HepG2 (cell line): Measurements from ENCODE around the gene NLGN3. TPM values are rescaled to one million over a fixed set of nuclear protein-coding genes. Genes with fewer than 3 reads are reported as not detected.

Source experiments
- ATAC-seq: fragments of 200-7000 bp; cut with Tn5 transposase; 3 replicates; pipeline ENCODE4 v1.9.1; 2020; ENCODE audit warnings: mild to moderate bottlenecking, moderate library complexity
- BruUV-seq: library from RNA; stranded (reverse); fragments of 400-500 nt; replicated peaks from 2 replicates; lab custom pipeline; 2021; lab: Mats Ljungman, UMichigan
- CTCF ChIA-PET: fragments of 300-600 bp; formaldehyde crosslinking; extraction: SDS; loops from one replicate; lab custom pipeline; 2021; ENCODE audit warnings: low total read pairs, inconsistent platforms, low intra/inter-chr PET ratio; lab: Yijun Ruan, JAX
- POLR2A ChIA-PET: fragments of 350-600 bp; sonication (Branson Sonifier 250); formaldehyde crosslinking; loops from one replicate; lab custom pipeline; 2020; ENCODE audit warnings: antibody characterized with exemption, inconsistent platforms; lab: Yijun Ruan, JAX
- DNase-seq: peaks from one replicate; pipeline ENCODE4 v3.0.0-alpha.2; 2015; ENCODE audit warnings: low spot score
- FAIRE-seq: peaks from 3 replicates; lab custom pipeline; 2011; peaks lifted over from hg19 to GRCh38; lab: Jason Lieb, UNC
- H2AFZ ChIP-seq: one replicate; pipeline ENCODE4 v1.6.1; 2011; ENCODE audit warnings: low read length, inconsistent platforms
- H3K27ac ChIP-seq: fragments of 300-600 bp; 3 replicates; pipeline ENCODE4 v1.8.0; 2011; ENCODE audit warnings: mixed run types, mild to moderate bottlenecking, mixed read lengths, low read length, inconsistent platforms; ENCODE audit not compliant: insufficient read depth; ENCODE audit errors: extremely low read length
- H3K27me3 ChIP-seq, 2 experiments: fragments of 200-600 bp in 1 of 2; 2 replicates in 1 of 2; 3 replicates in 1 of 2; pipeline versions ENCODE4 v1.6.0 to v1.8.0; 2011; ENCODE audit warnings: low read length in 2 of 2, mild to moderate bottlenecking in 2 of 2, moderate library complexity in 2 of 2, inconsistent platforms in 1 of 2; ENCODE audit not compliant: insufficient read depth in 2 of 2, control insufficient read depth in 1 of 2
- H3K36me3 ChIP-seq, 2 experiments: fragments of 200-600 bp in 1 of 2; replicated peaks in 1 of 2; 2 replicates in 1 of 2; 3 replicates in 1 of 2; pipeline versions ENCODE4 v1.5.1 to v1.8.0; 2011; ENCODE audit warnings: low read length in 2 of 2, inconsistent platforms in 1 of 2; ENCODE audit not compliant: insufficient read depth in 2 of 2, control insufficient read depth in 1 of 2
- H3K4me1 ChIP-seq: 2 replicates; pipeline ENCODE4 v1.5.1; 2012; ENCODE audit warnings: low read length, inconsistent platforms; ENCODE audit not compliant: insufficient read depth
- H3K4me2 ChIP-seq: 2 replicates; pipeline ENCODE4 v1.6.0; 2011; ENCODE audit warnings: low read depth, low read length, inconsistent platforms
- H3K4me3 ChIP-seq, 3 experiments: fragments of 200-600 bp in 1 of 3; sonication (generic), shearing (Covaris generic) in 1 of 3; replicated peaks in 1 of 3; 2 replicates each; pipeline ENCODE4 v1.5.1; 2011 to 2016; ENCODE audit warnings: low read length in 3 of 3, inconsistent platforms in 2 of 3, low read depth in 2 of 3, mild to moderate bottlenecking in 2 of 3, control low read depth in 1 of 3, mixed read lengths in 1 of 3; ENCODE audit not compliant: insufficient read depth in 1 of 3
- H3K79me2 ChIP-seq: one replicate; pipeline ENCODE4 v1.6.1; 2011; ENCODE audit warnings: low read length, inconsistent platforms; ENCODE audit not compliant: insufficient read depth
- H3K9ac ChIP-seq: 2 replicates; pipeline ENCODE4 v1.6.0; 2011; ENCODE audit warnings: mild to moderate bottlenecking, low read depth, low read length, inconsistent platforms; ENCODE audit not compliant: insufficient read depth
- H3K9me3 ChIP-seq: 2 replicates; pipeline ENCODE4 v1.5.1; 2012; ENCODE audit warnings: mild to moderate bottlenecking, low read length
- H4K20me1 ChIP-seq: 2 replicates; pipeline ENCODE4 v1.6.0; 2011; ENCODE audit warnings: inconsistent platforms, mild to moderate bottlenecking, low read length, moderate library complexity; ENCODE audit not compliant: insufficient read depth
- CENPX ChIP-seq: sonication (generic); formaldehyde crosslinking; IDR thresholded peaks from 2 replicates; pipeline ENCODE4 v1.9.0; 2021; ENCODE audit warnings: mild to moderate bottlenecking, missing genetic modification reagents, moderate library complexity
- IRF2 ChIP-seq: IDR thresholded peaks from 2 replicates; pipeline ENCODE4 v1.6.1; 2018; ENCODE audit warnings: missing genetic modification reagents, missing compliant biosample characterization
- LRRFIP1 ChIP-seq: sonication (generic); formaldehyde crosslinking; conservative IDR thresholded peaks from 2 replicates; pipeline ENCODE4 v1.4.0; 2020; ENCODE audit warnings: missing genetic modification reagents
- MTA3 ChIP-seq: sonication (generic); formaldehyde crosslinking; IDR thresholded peaks from 2 replicates; pipeline ENCODE4 v1.4.0; 2020; ENCODE audit warnings: missing genetic modification reagents
- MZF1 ChIP-seq: sonication (generic); formaldehyde crosslinking; IDR thresholded peaks from 2 replicates; pipeline ENCODE4 v1.8.1; 2023; ENCODE audit warnings: mild to moderate bottlenecking, missing genetic modification reagents, borderline replicate concordance
- NFRKB ChIP-seq: fragments of 450-650 bp; IDR thresholded peaks from 2 replicates; pipeline ENCODE4 v1.6.1; 2017
- PHF8 ChIP-seq: sonication (generic); formaldehyde crosslinking; IDR thresholded peaks from 2 replicates; pipeline ENCODE4 v1.5.0; 2020; ENCODE audit warnings: missing genetic modification reagents
- TBP ChIP-seq: sonication (generic); formaldehyde crosslinking; IDR thresholded peaks from 2 replicates; pipeline ENCODE4 v1.5.0; 2020; ENCODE audit warnings: missing genetic modification reagents
- THYN1 ChIP-seq: sonication (generic); formaldehyde crosslinking; IDR thresholded peaks from 2 replicates; pipeline ENCODE4 v1.8.1; 2023; ENCODE audit warnings: low read depth, mild to moderate bottlenecking, moderate library complexity, missing genetic modification reagents, borderline replicate concordance
- ZNF747 ChIP-seq: sonication (generic); formaldehyde crosslinking; IDR thresholded peaks from 2 replicates; pipeline ENCODE4 v1.8.1; 2023; ENCODE audit warnings: missing genetic modification reagents, mild to moderate bottlenecking, borderline replicate concordance
- WGBS: methylation state at CpG from one replicate; pipeline ENCODE4 v1.1.6; 2017; ENCODE audit warnings: low lambda C conversion rate; 5-methylcytosine and 5-hydroxymethylcytosine counted together
- in situ Hi-C: cut with HindIII; loops from 2 replicates; pipeline ENCODE4 v1.10.0; 2017; ENCODE audit warnings: low pct_unique_long_range_greater_than_20kb; ENCODE audit not compliant: extremely low pct_ligation_motif_present
- intact Hi-C: fragments of 100-400 bp; cut with micrococcal nuclease; formaldehyde crosslinking; loops from one replicate; pipeline ENCODE4 v1.10.0; 2022; ENCODE audit not compliant: unreplicated experiment
- polyA plus RNA-seq, 8 experiments: library from polyadenylated mRNA; depleted of rRNA in 3 of 8; stranded (reverse) in 7 of 8; unstranded in 1 of 8; fragments of >200 nt; fragmentation: Illumina TruSeq in 4 of 8; extraction: Trizol in 4 of 8; gene quantifications; 2 replicates each; pipeline versions ENCODE4 v1.2.1 to v1.2.3, GENCODE V29; 2011 to 2016; ENCODE audit warnings: low read depth in 4 of 8, missing spikeins in 1 of 8, mixed read lengths in 1 of 8; ENCODE audit not compliant: insufficient read depth in 1 of 8
- total RNA-seq, 5 experiments: library from RNA; depleted of rRNA; stranded (reverse); fragments of >200 nt; fragmentation: Illumina TruSeq; extraction: Trizol; gene quantifications; 2 replicates each; pipeline ENCODE4 v1.2.3, GENCODE V29; 2016; ENCODE audit warnings: low read depth in 1 of 5
- TF ChIP-seq, protein P1 (sequence below): IDR thresholded peaks from 2 replicates; pipeline ENCODE4 v1.6.1; 2016; ENCODE audit warnings: mild to moderate bottlenecking, missing biosample characterization, missing genetic modification reagents
- TF ChIP-seq, protein P2 (sequence below): sonication (generic); formaldehyde crosslinking; IDR thresholded peaks from 2 replicates; pipeline ENCODE4 v1.5.0; 2020; ENCODE audit warnings: missing genetic modification reagents
- TF ChIP-seq, protein P3 (sequence below), 2 experiments: fragments of 450-650 bp in 1 of 2; sonication (generic) in 1 of 2; formaldehyde crosslinking in 1 of 2; IDR thresholded peaks; 2 replicates each; pipeline versions ENCODE4 v1.6.1 to v1.8.0; 2016 to 2022; ENCODE audit warnings: antibody characterized with exemption in 1 of 2, mild to moderate bottlenecking in 1 of 2, missing genetic modification reagents in 1 of 2

The NLGN3 gene
- total and polyA plus RNA-seq, 2 of the 13 experiments (the other 11 are each of a cell fraction or from before 2014, with no cell fraction given) = 0.04 to 0.16 TPM

DNA sequence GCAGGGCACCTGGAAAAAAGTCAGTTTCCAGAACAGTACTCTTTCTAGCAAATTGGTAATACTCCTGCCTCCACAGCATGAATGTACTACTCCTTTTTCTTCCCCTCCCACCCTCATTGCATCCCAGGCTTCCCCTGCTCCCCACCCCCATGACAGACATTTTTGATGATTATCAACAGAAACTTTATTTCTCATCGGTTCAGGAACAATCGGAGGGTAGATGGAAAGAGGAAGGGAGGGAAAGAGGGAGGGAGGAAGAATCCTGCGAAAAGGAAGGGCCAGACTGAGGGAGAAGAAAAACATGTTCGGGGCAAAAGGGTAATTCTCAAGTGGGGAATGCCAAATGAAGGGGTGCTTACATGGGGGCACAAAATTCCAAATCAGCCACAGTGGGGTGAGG lies 37.4 kb upstream of the NLGN3 start:
- no peak overlapping the region for H2AFZ ChIP-seq
- TF ChIP-seq MTA3 (CRISPR knock-in tag) (no peak), IRF2 (no peak), TBP (CRISPR knock-in tag) (no peak), NFRKB (no peak), MZF1 (CRISPR knock-in tag) (no peak), THYN1 (CRISPR knock-in tag) (no peak), PHF8 (no peak), CENPX (CRISPR knock-in tag) (no peak), ZNF747 (no peak), LRRFIP1 (no peak)
- TF ChIP-seq, protein P1, sequence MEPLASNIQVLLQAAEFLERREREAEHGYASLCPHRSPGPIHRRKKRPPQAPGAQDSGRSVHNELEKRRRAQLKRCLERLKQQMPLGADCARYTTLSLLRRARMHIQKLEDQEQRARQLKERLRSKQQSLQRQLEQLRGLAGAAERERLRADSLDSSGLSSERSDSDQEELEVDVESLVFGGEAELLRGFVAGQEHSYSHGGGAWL (CRISPR knock-in tag) = no peak
- TF ChIP-seq, protein P2, sequence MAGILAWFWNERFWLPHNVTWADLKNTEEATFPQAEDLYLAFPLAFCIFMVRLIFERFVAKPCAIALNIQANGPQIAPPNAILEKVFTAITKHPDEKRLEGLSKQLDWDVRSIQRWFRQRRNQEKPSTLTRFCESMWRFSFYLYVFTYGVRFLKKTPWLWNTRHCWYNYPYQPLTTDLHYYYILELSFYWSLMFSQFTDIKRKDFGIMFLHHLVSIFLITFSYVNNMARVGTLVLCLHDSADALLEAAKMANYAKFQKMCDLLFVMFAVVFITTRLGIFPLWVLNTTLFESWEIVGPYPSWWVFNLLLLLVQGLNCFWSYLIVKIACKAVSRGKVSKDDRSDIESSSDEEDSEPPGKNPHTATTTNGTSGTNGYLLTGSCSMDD (CRISPR knock-in tag) = no peak
- TF ChIP-seq, protein P3, sequence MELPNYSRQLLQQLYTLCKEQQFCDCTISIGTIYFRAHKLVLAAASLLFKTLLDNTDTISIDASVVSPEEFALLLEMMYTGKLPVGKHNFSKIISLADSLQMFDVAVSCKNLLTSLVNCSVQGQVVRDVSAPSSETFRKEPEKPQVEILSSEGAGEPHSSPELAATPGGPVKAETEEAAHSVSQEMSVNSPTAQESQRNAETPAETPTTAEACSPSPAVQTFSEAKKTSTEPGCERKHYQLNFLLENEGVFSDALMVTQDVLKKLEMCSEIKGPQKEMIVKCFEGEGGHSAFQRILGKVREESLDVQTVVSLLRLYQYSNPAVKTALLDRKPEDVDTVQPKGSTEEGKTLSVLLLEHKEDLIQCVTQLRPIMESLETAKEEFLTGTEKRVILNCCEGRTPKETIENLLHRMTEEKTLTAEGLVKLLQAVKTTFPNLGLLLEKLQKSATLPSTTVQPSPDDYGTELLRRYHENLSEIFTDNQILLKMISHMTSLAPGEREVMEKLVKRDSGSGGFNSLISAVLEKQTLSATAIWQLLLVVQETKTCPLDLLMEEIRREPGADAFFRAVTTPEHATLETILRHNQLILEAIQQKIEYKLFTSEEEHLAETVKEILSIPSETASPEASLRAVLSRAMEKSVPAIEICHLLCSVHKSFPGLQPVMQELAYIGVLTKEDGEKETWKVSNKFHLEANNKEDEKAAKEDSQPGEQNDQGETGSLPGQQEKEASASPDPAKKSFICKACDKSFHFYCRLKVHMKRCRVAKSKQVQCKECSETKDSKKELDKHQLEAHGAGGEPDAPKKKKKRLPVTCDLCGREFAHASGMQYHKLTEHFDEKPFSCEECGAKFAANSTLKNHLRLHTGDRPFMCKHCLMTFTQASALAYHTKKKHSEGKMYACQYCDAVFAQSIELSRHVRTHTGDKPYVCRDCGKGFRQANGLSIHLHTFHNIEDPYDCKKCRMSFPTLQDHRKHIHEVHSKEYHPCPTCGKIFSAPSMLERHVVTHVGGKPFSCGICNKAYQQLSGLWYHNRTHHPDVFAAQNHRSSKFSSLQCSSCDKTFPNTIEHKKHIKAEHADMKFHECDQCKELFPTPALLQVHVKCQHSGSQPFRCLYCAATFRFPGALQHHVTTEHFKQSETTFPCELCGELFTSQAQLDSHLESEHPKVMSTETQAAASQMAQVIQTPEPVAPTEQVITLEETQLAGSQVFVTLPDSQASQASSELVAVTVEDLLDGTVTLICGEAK (IDR thresholded peaks at IDR 0.05) = no peak
- TF ChIP-seq, protein P3 (CRISPR knock-in tag; IDR thresholded peaks at IDR 0.05) = no peak
- TF ChIP-seq, all 625 proteins: peak for 0
- 85% methylated on average over 4 of the region's 4 CpGs for WGBS
- Histone ChIP-seq H3K9me3 (no peaks in the 10 kb centered on the region), H3K36me3 (no peaks in the 10 kb centered on the region), H3K79me2 (no peaks in the 10 kb centered on the region), H3K27ac (no peak overlapping the region), H3K27me3 (no peaks in the 10 kb centered on the region), H3K4me1 (peaks cover 23% of the 10 kb centered on the region), H3K9ac (no peak overlapping the region), H3K4me3 (no peak overlapping the region), H3K4me2 (no peak overlapping the region), H4K20me1 (no peaks in the 10 kb centered on the region)
- ChIA-PET POLR2A (no interaction called here), CTCF (no interaction called here)
- no TSS peak for BruUV-seq
- ATAC-seq (no peak), FAIRE-seq (no peak), DNase-seq (no peak)
- intact Hi-C loops = no loop called here
- in situ Hi-C loops = no loop called here
